ENCODE results near the gene GATD1. TPM values are rescaled to one million over a fixed set of nuclear protein-coding genes. Genes with fewer than 3 reads are reported as not detected.
A peak's percentile ranks its signal among the peaks of the same experiment; 100 is the strongest.

The GATD1 gene
- total RNA-seq, 2 experiments from 2014 or later = 109 to 117 TPM

DNA sequence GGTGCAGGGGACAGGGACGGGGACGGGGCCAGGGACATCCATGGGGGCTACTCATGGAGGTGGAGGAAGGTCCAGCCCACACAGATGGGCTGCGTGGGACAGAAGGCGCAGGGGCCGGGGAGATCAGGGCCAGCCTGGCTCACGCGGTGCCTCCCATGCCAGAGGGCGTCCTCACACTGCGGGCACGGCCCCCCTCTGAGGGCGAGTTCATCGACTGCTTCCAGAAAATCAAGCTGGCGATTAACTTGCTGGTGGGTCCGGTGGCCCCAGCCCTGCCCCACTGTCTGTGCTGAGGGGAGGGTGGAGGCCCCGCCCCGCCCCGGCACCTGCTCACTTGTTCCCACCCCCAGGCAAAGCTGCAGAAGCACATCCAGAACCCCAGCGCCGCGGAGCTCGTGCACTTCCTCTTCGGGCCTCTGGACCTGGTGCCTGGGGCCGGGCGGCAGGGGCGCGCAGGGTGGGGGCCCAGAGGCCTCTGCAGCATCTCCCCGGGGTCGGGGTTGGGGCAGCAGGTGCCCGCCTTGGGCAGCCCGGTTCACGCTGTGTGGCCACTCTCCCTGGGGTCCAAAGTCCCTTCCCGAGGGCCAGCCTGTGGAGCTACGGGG, 55.4 kb downstream of the GATD1 start:
- H2AFZ ChIP-seq (ENCODE audit: low read length) = no peak overlapping the region; the same call in 1 of the 2 replicates
- peak overlapping the region; percentile 12 for H3K4me3 ChIP-seq (ENCODE audit: low read depth, low read length, poor library complexity, severe bottlenecking)

DNA sequence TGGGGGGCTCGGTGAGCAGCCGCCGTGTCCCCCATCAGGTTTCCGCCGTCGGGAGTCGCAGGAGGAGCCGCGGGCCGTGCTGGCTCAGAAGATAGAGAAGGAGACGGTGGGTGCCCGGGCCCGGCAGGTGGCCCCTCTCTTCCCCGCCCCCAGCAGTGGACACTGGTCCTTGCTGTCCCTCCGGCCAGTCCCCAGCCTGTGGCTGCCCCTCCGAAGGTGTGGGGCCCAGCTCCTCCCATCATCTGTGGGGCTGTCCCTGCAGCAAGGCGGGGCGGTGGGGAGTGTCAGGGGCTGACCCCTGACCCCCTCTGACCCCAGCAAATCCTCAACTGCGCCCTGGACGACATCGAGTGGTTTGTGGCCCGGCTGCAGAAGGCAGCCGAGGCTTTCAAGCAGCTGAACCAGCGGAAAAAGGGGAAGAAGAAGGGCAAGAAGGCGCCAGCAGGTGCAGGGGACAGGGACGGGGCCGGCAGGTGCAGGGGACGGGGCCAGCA, 56.0 kb downstream of the GATD1 start:
- H3K4me1 ChIP-seq (ENCODE audit: insufficient read depth, low read length, poor library complexity, severe bottlenecking) = peaks cover 42% of the 10 kb centered on the region
- no peaks in the 10 kb centered on the region for H4K20me1 ChIP-seq (ENCODE audit: insufficient read depth, low read length)
- POLR2A ChIA-PET = interaction anchor here (0.6 kb wide), 1 partner anchor 62 kb away, joined by 3 read pairs; no protein-coding TSS in a partner anchor
- H3K9me2 ChIP-seq (ENCODE audit: insufficient read depth, low read length) = no peaks in the 10 kb centered on the region
- DNase-seq (ENCODE audit: low spot score) = peak; percentile 48
- no TSS peak for BruUV-seq (replicated peaks)
- TF ChIP-seq EZH2phosphoT487 (IDR thresholded peaks at IDR 0.05; ENCODE audit: borderline replicate concordance, low read depth, low read length) = no peak
- TF ChIP-seq, protein P1, sequence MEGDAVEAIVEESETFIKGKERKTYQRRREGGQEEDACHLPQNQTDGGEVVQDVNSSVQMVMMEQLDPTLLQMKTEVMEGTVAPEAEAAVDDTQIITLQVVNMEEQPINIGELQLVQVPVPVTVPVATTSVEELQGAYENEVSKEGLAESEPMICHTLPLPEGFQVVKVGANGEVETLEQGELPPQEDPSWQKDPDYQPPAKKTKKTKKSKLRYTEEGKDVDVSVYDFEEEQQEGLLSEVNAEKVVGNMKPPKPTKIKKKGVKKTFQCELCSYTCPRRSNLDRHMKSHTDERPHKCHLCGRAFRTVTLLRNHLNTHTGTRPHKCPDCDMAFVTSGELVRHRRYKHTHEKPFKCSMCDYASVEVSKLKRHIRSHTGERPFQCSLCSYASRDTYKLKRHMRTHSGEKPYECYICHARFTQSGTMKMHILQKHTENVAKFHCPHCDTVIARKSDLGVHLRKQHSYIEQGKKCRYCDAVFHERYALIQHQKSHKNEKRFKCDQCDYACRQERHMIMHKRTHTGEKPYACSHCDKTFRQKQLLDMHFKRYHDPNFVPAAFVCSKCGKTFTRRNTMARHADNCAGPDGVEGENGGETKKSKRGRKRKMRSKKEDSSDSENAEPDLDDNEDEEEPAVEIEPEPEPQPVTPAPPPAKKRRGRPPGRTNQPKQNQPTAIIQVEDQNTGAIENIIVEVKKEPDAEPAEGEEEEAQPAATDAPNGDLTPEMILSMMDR (conservative IDR thresholded peaks at IDR 0.05; ENCODE audit: low read length) = no peak
- H3K4me3 ChIP-seq (ENCODE audit: low read depth, low read length, poor library complexity, severe bottlenecking) = no peak overlapping the region
- no peaks in the 10 kb centered on the region for H3K9me3 ChIP-seq (ENCODE audit: low read length)
- no peak overlapping the region for H3K27ac ChIP-seq (ENCODE audit: low read depth, low read length, poor library complexity, severe bottlenecking)
- no peaks in the 10 kb centered on the region for H3K79me2 ChIP-seq (ENCODE audit: insufficient read depth, low read depth, low read length)
- peak overlapping the region; percentile 59 for H3K4me2 ChIP-seq (ENCODE audit: low read length)
- intact Hi-C loops (cut with micrococcal nuclease; ENCODE audit: unreplicated experiment) = loop anchor here (5.0 kb wide), 1 partner anchor 164 kb away; no protein-coding TSS in a partner anchor
- CTCF ChIA-PET (ENCODE audit: unreplicated experiment) = no interaction called here
- no peak overlapping the region for H2AFZ ChIP-seq (ENCODE audit: low read length)
- no peaks in the 10 kb centered on the region for H3K36me3 ChIP-seq (ENCODE audit: insufficient read depth, low read length)

More for the DNA sequence above, 55.4 kb downstream of the GATD1 start:
- Histone ChIP-seq H4K20me1 (ENCODE audit: insufficient read depth, low read length) (no peaks in the 10 kb centered on the region), H3K36me3 (ENCODE audit: insufficient read depth, low read length) (no peaks in the 10 kb centered on the region), H3K4me1 (ENCODE audit: insufficient read depth, low read length, poor library complexity, severe bottlenecking) (peaks cover 47% of the 10 kb centered on the region), H3K4me2 (ENCODE audit: low read length) (peak overlapping the region; percentile 59), H3K79me2 (ENCODE audit: insufficient read depth, low read depth, low read length) (no peaks in the 10 kb centered on the region), H3K9me3 (ENCODE audit: low read length) (no peaks in the 10 kb centered on the region), H3K27ac (ENCODE audit: low read depth, low read length, poor library complexity, severe bottlenecking) (no peak overlapping the region), H3K9me2 (ENCODE audit: insufficient read depth, low read length) (no peaks in the 10 kb centered on the region)
- intact Hi-C loops (cut with micrococcal nuclease; ENCODE audit: unreplicated experiment) = loop anchor here (5.0 kb wide), 1 partner anchor 165 kb away; no protein-coding TSS in a partner anchor
- POLR2A ChIA-PET = interaction anchor here (0.6 to 0.7 kb wide), 3 partner anchors 26 to 88 kb away, joined by 3 to 5 read pairs (median 3); partner anchors contain the start of gene RPLP2
- no peak for TF ChIP-seq EZH2phosphoT487 (IDR thresholded peaks at IDR 0.05; ENCODE audit: borderline replicate concordance, low read depth, low read length)
- TF ChIP-seq, protein P1 (conservative IDR thresholded peaks at IDR 0.05; ENCODE audit: low read length) = no peak
- no TSS peak for BruUV-seq (replicated peaks)
- CTCF ChIA-PET (ENCODE audit: unreplicated experiment) = interaction anchor here (0.6 to 1.7 kb wide), 4 partner anchors 26 to 1014 kb away, joined by 3 to 26 read pairs (median 7); partner anchors contain the start of genes DEAF1 and TMEM80
- peak; percentile 75 for DNase-seq (ENCODE audit: low spot score)
